ENCODE measurements around the gene BNIP5.

Gene BNIP5

GRCh38 chr6:36333931-36334725 is 2.6 kb downstream of the BNIP5 start:
- H3K27me3 Mint-ChIP-seq, result peaks cover 46% of the 10 kb centered on the region
- no peak for ATAC-seq (replicated peaks; ENCODE audit: extremely low read depth, poor library complexity, severe bottlenecking)
- peak overlapping the region; percentile 1 for H3K27ac Mint-ChIP-seq (ENCODE audit: low read depth)
- H3K4me1 Mint-ChIP-seq, result peaks cover 6% of the 10 kb centered on the region
- H3K9me3 Mint-ChIP-seq, result no peaks in the 10 kb centered on the region
- DNase-seq (ENCODE audit: low spot score in 2 of 2), result no peak
- no peaks in the 10 kb centered on the region for H3K36me3 Mint-ChIP-seq (ENCODE audit: insufficient read depth)
- no peak overlapping the region for H3K4me3 Mint-ChIP-seq

GRCh38 chr6:36333171-36333895 is 3.4 kb downstream of the BNIP5 start:
- Mint-ChIP-seq H3K4me3 (no peak overlapping the region), H3K9me3 (no peaks in the 10 kb centered on the region), H3K4me1 (peaks cover 6% of the 10 kb centered on the region), H3K27me3 (peaks cover 44% of the 10 kb centered on the region), H3K27ac (ENCODE audit: low read depth) (no peak overlapping the region), H3K36me3 (ENCODE audit: insufficient read depth) (no peaks in the 10 kb centered on the region)
- no peak for ATAC-seq (replicated peaks; ENCODE audit: extremely low read depth, poor library complexity, severe bottlenecking)
- no peak for DNase-seq (ENCODE audit: low spot score in 2 of 2)

- Mint-ChIP-seq H3K4me1 (no peaks in the 10 kb centered on the region), H3K27ac (ENCODE audit: low read depth) (no peak overlapping the region), H3K36me3 (ENCODE audit: insufficient read depth) (no peaks in the 10 kb centered on the region), H3K4me3 (no peak overlapping the region), H3K27me3 (peaks cover 38% of the 10 kb centered on the region), H3K9me3 (no peaks in the 10 kb centered on the region)
- ATAC-seq (replicated peaks; ENCODE audit: extremely low read depth, poor library complexity, severe bottlenecking) (no peak), DNase-seq (ENCODE audit: low spot score in 2 of 2) (no peak)
These were observed 5.3 kb downstream of the BNIP5 start for GRCh38 chr6:36331381-36331780.

GRCh38 chr6:36330366-36330765 is 6.3 kb downstream of the BNIP5 start:
- ATAC-seq (replicated peaks; ENCODE audit: extremely low read depth, poor library complexity, severe bottlenecking), result no peak
- H3K27me3 Mint-ChIP-seq, result peaks cover 28% of the 10 kb centered on the region
- no peak overlapping the region for H3K27ac Mint-ChIP-seq (ENCODE audit: low read depth)
- H3K36me3 Mint-ChIP-seq (ENCODE audit: insufficient read depth), result no peaks in the 10 kb centered on the region
- no peaks in the 10 kb centered on the region for H3K4me1 Mint-ChIP-seq
- no peak overlapping the region for H3K4me3 Mint-ChIP-seq
- no peak for DNase-seq (ENCODE audit: low spot score in 2 of 2)
- no peaks in the 10 kb centered on the region for H3K9me3 Mint-ChIP-seq

GRCh38 chr6:36329798-36330291 is 6.8 kb downstream of the BNIP5 start:
- DNase-seq (ENCODE audit: low spot score in 2 of 2) (no peak), ATAC-seq (replicated peaks; ENCODE audit: extremely low read depth, poor library complexity, severe bottlenecking) (no peak)
- Mint-ChIP-seq H3K36me3 (ENCODE audit: insufficient read depth) (no peaks in the 10 kb centered on the region), H3K4me1 (no peaks in the 10 kb centered on the region), H3K4me3 (no peak overlapping the region), H3K9me3 (no peaks in the 10 kb centered on the region), H3K27me3 (peaks cover 22% of the 10 kb centered on the region), H3K27ac (ENCODE audit: low read depth) (no peak overlapping the region)

- Mint-ChIP-seq H3K4me1 (no peaks in the 10 kb centered on the region), H3K27me3 (peaks cover 11% of the 10 kb centered on the region), H3K9me3 (no peaks in the 10 kb centered on the region), H3K4me3 (no peak overlapping the region), H3K36me3 (ENCODE audit: insufficient read depth) (no peaks in the 10 kb centered on the region), H3K27ac (ENCODE audit: low read depth) (no peak overlapping the region)
- DNase-seq (ENCODE audit: low spot score in 2 of 2) (no peak), ATAC-seq (replicated peaks; ENCODE audit: extremely low read depth, poor library complexity, severe bottlenecking) (no peak)
These were observed 8.1 kb downstream of the BNIP5 start for GRCh38 chr6:36328600-36328999.

- no peak for ATAC-seq (replicated peaks; ENCODE audit: extremely low read depth, poor library complexity, severe bottlenecking)
- H3K27me3 Mint-ChIP-seq, result peaks cover 5% of the 10 kb centered on the region
- no peaks in the 10 kb centered on the region for H3K9me3 Mint-ChIP-seq
These were observed 8.8 kb downstream of the BNIP5 start for GRCh38 chr6:36327919-36328236.

GRCh38 chr6:36327226-36327918 is 9.3 kb downstream of the BNIP5 start:
- ATAC-seq (replicated peaks; ENCODE audit: extremely low read depth, poor library complexity, severe bottlenecking), result no peak

More at GRCh38 chr6:36327919-36328236, 8.8 kb downstream of the BNIP5 start:
- no peak for DNase-seq (ENCODE audit: low spot score in 2 of 2)
- Mint-ChIP-seq H3K4me1 (no peaks in the 10 kb centered on the region), H3K4me3 (no peak overlapping the region), H3K36me3 (ENCODE audit: insufficient read depth) (no peaks in the 10 kb centered on the region), H3K27ac (ENCODE audit: low read depth) (no peak overlapping the region)

GRCh38 chr6:36326356-36326995 is 10.2 kb downstream of the BNIP5 start:
- no peaks in the 10 kb centered on the region for H3K4me1 Mint-ChIP-seq
- H3K27ac Mint-ChIP-seq (ENCODE audit: low read depth), result no peak overlapping the region
- no peaks in the 10 kb centered on the region for H3K9me3 Mint-ChIP-seq
- no peaks in the 10 kb centered on the region for H3K36me3 Mint-ChIP-seq (ENCODE audit: insufficient read depth)
- ATAC-seq (replicated peaks; ENCODE audit: extremely low read depth, poor library complexity, severe bottlenecking) (no peak), DNase-seq (ENCODE audit: low spot score in 2 of 2) (no peak)
- H3K27me3 Mint-ChIP-seq, result no peaks in the 10 kb centered on the region
- no peak overlapping the region for H3K4me3 Mint-ChIP-seq

More at GRCh38 chr6:36327226-36327918, 9.3 kb downstream of the BNIP5 start:
- no peaks in the 10 kb centered on the region for H3K4me1 Mint-ChIP-seq
- H3K27ac Mint-ChIP-seq (ENCODE audit: low read depth), result no peak overlapping the region
- H3K36me3 Mint-ChIP-seq (ENCODE audit: insufficient read depth), result no peaks in the 10 kb centered on the region
- H3K9me3 Mint-ChIP-seq, result no peaks in the 10 kb centered on the region
- H3K27me3 Mint-ChIP-seq, result peaks cover under 1% of the 10 kb centered on the region
- H3K4me3 Mint-ChIP-seq, result no peak overlapping the region
- DNase-seq (ENCODE audit: low spot score in 2 of 2), result no peak

- no peaks in the 10 kb centered on the region for H3K36me3 Mint-ChIP-seq (ENCODE audit: insufficient read depth)
- ATAC-seq (replicated peaks; ENCODE audit: extremely low read depth, poor library complexity, severe bottlenecking), result no peak
- H3K27me3 Mint-ChIP-seq, result no peaks in the 10 kb centered on the region
- H3K9me3 Mint-ChIP-seq, result no peaks in the 10 kb centered on the region
- no peak overlapping the region for H3K27ac Mint-ChIP-seq (ENCODE audit: low read depth)
- H3K4me3 Mint-ChIP-seq, result no peak overlapping the region
- no peaks in the 10 kb centered on the region for H3K4me1 Mint-ChIP-seq
- DNase-seq (ENCODE audit: low spot score in 2 of 2), result no peak
These were observed 12.0 kb downstream of the BNIP5 start for GRCh38 chr6:36324715-36325114.

GRCh38 chr6:36324191-36324590 is 12.5 kb downstream of the BNIP5 start:
- no peaks in the 10 kb centered on the region for H3K4me1 Mint-ChIP-seq
- H3K4me3 Mint-ChIP-seq, result no peak overlapping the region
- DNase-seq (ENCODE audit: low spot score in 2 of 2) (no peak), ATAC-seq (replicated peaks; ENCODE audit: extremely low read depth, poor library complexity, severe bottlenecking) (no peak)
- no peaks in the 10 kb centered on the region for H3K9me3 Mint-ChIP-seq
- no peaks in the 10 kb centered on the region for H3K27me3 Mint-ChIP-seq
- no peak overlapping the region for H3K27ac Mint-ChIP-seq (ENCODE audit: low read depth)
- H3K36me3 Mint-ChIP-seq (ENCODE audit: insufficient read depth), result no peaks in the 10 kb centered on the region

- Mint-ChIP-seq H3K27ac (ENCODE audit: low read depth) (no peak overlapping the region), H3K36me3 (ENCODE audit: insufficient read depth) (no peaks in the 10 kb centered on the region), H3K9me3 (no peaks in the 10 kb centered on the region), H3K27me3 (no peaks in the 10 kb centered on the region), H3K4me1 (no peaks in the 10 kb centered on the region), H3K4me3 (no peak overlapping the region)
- ATAC-seq (replicated peaks; ENCODE audit: extremely low read depth, poor library complexity, severe bottlenecking), result no peak
- DNase-seq (ENCODE audit: low spot score in 2 of 2), result no peak
These were observed 13.6 kb downstream of the BNIP5 start for GRCh38 chr6:36323062-36323461.
